ENCODE measurements around the gene MPL.
"Not testable (repeated sequence)": the region's sequence is repeated elsewhere in the genome, so short reads cannot be mapped to it uniquely, and the experiment has no call there.

Gene MPL

GRCh38 chr1:43358121-43358745, 20.6 kb downstream of the MPL start:
- no peak for DNase-seq

DNA sequence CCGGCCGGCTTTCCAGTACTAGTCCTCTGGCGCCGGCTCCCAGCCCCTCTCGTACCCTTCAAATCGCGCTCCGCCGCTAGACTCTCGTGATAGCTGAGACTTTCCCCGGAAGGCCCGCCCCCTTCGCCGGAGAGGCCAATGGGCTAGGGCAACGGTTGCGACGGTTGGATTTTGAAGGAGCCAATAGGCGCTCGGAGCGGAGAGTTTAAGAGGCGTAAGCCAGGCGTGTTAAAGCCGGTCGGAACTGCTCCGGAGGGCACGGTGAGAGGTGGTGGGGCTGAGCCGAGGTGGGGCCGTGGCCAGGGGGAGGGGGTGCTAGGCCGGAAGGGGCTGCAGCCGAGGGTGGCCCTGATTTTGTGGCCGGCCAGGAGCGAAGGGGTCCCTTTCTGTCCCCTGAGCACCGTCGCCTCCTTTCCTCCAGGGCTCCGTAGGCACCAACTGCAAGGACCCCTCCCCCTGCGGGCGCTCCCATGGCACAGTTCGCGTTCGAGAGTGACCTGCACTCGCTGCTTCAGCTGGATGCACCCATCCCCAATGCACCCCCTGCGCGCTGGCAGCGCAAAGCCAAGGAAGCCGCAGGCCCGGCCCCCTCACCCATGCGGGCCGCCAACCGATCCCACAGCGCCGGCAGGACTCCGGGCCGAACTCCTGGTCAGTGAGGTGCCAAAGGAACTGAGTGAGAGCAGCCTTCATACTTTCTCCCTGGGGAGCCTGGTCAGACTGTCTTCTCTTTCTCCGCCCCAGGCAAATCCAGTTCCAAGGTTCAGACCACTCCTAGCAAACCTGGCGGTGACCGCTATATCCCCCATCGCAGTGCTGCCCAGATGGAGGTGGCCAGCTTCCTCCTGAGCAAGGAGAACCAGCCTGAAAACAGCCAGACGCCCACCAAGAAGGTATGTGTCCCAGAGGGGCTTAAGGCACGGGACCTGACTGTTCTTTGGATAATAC, 21.4 kb downstream of the MPL start, which contains the start of gene CDC20:
CDC20 (plus strand) TSS at position 236 of the 948 bp plus-strand sequence; CDS start at position 471, 235 bp downstream.
- peak; percentile 96 for DNase-seq

- no peak for DNase-seq
These were observed 22.1 kb downstream of the MPL start for GRCh38 chr1:43359696-43360095.

DNA sequence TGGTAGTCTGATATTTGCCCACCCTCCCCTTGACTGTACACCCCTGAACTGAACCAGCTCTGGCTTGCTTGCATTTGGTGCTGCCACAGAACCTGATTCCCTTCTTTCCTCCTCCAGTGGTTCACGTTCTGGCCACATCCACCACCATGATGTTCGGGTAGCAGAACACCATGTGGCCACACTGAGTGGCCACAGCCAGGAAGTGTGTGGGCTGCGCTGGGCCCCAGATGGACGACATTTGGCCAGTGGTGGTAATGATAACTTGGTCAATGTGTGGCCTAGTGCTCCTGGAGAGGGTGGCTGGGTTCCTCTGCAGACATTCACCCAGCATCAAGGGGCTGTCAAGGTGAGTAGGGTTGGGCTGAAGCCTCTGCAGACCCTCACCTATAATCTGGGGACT, 23.0 kb downstream of the MPL start:
- no peak for DNase-seq

DNA sequence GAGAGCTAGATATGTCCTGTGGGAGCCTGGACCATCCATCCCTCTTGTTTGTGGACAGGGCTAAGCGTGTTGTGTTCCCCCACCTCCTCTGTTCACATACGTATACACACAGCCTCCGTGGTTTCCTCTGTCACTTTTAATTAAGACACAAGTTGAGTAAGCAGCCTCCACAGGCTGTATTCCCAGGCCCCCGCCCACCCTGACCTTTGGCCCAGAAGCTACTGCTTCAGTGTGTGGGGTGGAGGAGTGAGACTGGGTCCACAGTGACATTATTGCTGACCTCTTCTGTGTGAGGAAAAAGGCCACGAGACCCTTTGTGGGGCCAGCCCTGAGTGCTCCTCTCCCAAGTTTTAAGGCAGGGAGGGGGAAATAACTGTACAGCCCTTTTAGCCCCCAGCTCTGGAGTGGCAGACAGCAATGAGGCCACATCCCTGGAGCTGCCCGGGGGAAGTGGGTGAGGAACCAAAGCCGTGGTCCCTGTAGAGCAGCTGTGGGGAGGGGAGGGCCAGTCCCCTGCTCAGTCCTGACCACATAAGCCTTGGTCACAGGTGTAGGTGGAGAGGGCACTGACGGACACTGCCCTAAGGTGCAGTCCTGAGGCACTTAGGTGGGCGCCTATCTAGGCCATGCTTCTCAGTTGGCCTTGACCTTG, 25.8 kb downstream of the MPL start:
- no peak for DNase-seq

- DNase-seq = no peak
These were observed 26.4 kb downstream of the MPL start for GRCh38 chr1:43363935-43364525.

- DNase-seq = no peak
These were observed 28.1 kb downstream of the MPL start for GRCh38 chr1:43365678-43366077.

GRCh38 chr1:43366179-43366578, 28.6 kb downstream of the MPL start:
- DNase-seq = no peak

GRCh38 chr1:43366601-43367025, 29.0 kb downstream of the MPL start:
- no peak for DNase-seq

DNA sequence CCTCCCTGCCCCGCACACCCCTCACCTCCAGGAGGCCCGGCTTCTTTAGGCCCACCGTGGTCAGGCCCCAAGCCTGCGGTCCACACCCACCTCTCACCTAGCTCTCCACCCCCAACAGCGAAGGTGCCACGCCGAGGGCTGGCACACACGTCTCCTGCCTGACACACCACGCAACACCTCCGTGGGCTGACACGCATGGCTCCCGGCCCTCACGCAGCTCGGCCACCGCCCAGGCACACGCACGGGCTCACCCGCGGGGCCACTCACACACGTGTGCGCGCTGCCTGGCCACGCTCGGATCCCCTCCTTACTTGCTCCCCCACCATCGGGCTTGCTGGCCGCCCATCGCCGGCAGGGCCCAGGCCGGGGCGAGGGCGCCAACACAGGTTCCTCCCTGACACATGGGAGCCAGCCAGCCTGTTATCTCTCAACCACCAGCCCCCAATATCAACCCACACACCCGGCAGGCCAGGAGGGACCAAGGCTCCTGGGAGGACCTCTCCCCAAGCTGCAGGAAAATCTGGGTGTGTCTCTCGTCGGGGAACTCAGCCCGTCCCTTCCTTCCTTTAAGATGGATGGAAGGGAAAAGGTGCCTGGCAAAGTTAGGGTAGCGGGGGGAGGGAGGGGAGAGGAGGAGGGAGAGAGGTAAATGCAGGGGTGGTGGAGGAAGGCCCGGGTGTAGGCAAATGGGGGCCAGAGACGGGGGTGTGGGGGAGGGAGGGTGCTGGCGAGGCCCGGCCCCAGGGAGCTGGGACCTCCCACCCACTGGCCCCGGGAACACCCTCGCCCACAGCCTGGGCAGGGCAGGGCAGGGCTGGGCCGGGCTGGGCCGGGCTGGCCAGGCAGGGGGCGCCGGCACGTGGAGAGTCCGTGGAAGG, 29.6 kb downstream of the MPL start:
- DNase-seq = no peak

DNA sequence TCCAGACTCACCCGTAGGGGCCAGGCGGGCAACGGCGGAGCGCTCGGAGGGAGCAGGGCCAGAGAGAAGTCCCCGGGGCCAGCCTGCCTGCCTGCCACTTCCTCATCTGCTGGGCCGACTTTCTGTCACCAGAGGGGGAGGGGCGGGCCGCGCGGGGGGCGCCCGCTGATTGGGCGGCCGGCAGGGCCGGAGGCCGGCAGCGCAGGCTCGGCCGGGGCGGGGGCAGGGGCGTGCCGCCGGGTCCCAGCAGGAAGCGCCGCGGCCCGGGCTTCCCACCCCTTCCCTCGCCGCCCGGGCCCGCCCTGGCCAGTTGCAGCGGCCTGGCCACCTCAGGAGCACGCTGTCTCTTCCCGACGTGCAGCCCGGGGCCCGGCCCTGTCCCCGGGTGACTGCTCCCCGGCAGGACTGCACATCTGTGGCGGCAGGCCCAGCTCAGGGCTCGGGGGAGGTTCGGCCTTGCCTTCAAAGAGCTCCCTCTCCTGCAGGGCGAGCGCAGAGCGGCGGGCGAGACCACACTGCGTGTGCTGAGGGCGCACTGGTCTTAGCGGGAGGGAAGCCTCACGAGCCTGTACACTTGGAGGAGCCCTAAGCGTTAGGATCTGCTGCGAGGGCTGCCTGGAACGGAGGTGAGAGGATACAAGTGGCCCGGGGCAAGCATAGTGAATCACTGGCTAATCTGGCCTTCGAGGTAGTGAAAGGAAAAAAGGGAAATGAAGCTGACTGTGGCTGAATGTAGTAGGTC, 30.5 kb downstream of the MPL start, which contains the start of gene ELOVL1:
ELOVL1 (minus strand) TSS at position 108 of the 742 bp plus-strand sequence. CDS start 2,402 bp downstream, outside the sequence.
- peak; percentile 71 for DNase-seq

DNA sequence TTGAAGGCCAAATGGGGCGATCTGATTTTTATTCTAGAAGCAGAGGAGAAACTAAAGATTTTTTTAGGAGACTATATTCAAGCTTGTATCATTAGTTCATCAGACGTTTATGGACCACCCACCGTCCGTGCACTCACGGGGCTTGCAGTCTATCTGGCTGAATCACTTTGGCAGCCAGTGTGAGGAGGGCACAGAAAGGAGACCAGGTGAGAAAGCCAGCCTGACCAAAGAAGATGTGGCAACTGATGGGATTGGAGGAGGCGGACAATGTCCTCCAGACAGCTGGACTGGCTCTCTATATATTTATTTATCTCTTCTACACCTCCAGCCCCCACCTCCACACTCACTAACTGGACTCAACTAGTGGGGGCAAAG, 31.0 kb downstream of the MPL start:
- no peak for DNase-seq

DNA sequence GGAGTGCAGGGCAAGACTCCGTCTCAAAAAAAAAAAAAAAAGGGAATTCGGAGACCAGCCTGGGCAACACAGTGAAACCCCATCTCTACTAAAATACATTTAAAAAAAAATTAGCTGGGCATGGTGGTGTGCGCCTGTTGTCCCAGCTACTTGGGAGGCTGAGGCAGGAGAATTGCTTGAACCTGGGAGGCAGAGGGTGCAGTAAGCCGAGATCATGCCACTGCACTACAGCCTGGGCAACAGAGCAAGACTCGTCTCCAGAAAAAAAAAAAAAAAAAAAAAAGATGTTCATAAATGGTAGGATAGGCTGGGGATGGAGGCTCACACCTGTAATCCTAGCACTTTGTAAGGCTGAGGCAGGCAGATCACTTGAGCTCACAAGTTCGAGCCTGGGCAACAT, 32.2 kb downstream of the MPL start:
- not testable (repeated sequence) for DNase-seq

DNA sequence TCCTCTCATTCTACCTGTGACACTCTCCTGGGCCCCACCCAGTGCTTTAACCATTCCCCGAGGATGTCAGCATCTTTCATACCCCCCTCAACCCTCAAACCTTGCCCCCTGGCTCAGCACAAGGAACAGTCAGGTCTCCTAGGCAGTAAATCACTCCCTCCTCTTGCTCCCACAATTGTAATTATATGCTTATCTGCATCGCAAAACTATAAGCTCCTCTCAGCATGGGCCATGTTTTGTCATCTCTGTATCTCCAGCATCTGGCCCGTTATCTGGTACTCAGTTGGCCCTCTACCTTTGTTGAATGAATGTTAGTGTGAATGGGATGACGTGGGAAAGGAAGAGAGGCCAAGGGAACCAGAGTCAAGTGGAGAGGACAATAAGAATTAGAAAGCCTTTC, 32.9 kb downstream of the MPL start:
- no peak for DNase-seq

DNA sequence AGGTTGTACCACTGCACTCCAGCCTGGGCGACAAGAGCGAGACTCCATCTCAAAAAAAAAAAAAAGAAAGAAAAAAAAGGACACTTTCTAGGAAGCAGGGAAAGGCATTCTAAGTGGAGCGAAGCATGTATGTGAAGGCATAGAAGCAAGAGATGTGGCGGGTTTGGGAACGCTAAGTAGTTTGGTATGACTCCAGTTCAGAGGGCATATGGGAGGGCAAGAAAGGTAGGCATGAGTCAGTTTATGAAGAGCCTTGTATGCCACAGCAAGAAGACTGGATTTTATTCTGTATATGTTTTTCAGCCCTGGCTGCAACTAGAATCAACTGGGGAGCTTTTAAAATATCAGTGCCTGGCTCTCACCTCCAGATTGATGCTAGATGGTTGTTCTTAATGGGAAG, 34.6 kb downstream of the MPL start:
- no peak for DNase-seq

DNA sequence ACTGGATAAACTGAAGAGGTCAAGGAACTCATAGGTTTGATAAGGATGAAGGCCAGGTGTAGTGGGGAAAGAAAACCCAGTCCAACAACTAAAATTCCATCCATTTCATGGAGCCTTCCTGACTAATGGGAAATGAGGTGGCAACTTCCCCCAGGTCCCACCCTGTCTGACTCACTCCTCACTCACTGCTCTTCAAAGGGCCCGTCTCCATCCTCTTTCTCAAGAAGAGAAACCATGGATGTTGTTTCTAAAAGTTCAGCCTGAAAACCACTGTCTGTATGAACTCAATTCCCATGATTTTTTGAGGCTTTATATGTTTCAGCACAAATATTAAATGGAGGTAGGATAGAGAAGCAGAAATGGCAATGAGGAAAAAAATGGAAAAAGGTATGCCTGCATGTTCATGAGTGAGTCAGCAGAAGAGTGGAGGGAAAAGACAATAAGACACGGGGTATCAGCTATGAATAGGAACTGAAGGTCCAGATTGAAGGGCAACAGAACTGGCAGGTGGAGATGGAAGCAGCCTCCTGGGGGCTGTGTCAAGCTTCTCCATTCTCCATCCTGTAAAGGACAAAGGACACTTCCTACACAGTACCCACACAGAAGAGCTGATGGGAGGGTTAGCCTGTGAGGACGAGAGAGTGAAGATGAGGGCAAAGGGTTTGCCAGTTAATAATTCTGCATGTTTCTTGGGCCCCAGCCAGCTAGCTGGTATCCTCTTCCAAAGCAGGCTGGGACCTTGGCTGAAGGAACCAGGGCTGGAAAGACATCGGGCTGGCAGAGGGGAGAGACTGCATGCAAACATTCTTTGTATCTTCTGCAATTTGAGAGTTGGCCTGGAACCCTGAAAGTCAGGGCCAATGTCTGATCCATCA, 35.7 kb downstream of the MPL start:
- DNase-seq = no peak

DNA sequence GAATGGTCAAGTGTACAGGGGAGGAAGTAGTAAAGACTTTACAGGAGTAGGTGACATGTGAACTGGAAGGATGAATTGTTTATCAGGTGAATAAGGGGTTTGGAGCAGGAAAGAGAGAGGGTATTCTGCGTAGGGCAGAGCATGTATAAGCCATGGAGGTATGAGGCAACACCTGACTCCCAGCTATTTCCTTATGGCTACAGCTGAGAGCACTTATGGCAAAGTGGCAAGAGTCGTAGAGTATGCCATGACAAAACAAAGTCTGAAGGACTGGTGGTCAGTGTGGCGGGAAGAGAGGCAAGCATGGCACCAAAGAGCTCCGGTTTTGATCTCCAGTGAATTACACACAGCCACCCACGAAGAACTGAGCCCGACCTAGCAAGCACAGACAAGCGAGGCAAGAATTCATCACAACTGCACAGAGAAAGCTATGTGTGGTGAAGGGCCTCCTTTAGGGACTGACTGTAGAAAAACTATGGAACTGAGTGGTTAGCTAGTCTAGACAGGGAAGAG, 39.2 kb downstream of the MPL start:
- no peak for DNase-seq

DNA sequence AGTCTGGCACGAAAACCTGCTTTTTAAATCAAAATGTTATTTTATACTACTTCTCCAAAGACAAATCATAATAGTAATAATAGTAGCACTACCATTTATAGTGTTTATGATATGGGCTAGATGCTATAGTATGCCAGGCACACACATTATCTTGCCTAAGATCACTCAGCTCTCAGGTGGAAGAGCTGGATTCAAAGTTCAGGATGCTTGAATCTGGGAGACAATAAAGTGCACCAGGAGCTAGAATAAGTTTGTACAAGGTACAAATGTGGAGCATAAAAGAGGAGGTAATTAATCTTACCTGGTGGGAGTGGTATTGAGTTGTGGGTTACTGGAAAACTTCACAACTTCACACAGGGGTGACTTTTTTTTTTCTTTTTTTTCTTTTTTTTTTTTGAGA, 40.2 kb downstream of the MPL start:
- no peak for DNase-seq

GRCh38 chr1:43379476-43379875, 41.9 kb downstream of the MPL start:
- DNase-seq = no peak

GRCh38 chr1:43381612-43382011, 44.0 kb downstream of the MPL start:
- DNase-seq = no peak
